ENCODE data around the gene DLD. TPM values are rescaled to one million over a fixed set of nuclear protein-coding genes. Genes with fewer than 3 reads are reported as not detected.
"Not testable (repeated sequence)": the region's sequence is repeated elsewhere in the genome, so short reads cannot be mapped to it uniquely, and the experiment has no call there.

The DLD gene
- total RNA-seq, 1 experiment from 2014 or later: 72.1 TPM

DNA sequence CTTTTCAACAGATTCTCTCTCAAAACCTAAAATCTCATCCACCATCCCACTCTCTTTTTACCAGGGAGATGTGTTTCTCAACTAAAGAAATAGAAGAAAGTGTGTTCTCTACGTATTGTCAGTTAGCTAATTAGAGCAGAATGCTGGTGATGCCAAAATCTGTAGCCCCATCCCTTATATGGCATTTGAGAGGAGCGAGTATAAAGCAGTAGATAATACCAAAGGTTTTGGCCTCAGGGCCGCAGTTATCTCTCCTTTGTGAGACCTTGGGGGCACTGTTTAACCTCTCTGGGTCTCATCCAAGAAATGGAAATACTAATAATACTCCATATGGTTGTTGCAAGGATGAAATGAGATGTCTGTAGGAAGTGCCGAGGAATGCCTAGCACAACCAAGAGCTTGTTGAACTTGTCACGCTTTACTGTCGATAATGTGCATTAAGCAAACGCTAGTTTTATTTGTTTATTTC lies 456 bp upstream of the DLD start (continued):
- TF ChIP-seq, protein P1, sequence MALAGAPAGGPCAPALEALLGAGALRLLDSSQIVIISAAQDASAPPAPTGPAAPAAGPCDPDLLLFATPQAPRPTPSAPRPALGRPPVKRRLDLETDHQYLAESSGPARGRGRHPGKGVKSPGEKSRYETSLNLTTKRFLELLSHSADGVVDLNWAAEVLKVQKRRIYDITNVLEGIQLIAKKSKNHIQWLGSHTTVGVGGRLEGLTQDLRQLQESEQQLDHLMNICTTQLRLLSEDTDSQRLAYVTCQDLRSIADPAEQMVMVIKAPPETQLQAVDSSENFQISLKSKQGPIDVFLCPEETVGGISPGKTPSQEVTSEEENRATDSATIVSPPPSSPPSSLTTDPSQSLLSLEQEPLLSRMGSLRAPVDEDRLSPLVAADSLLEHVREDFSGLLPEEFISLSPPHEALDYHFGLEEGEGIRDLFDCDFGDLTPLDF (CRISPR knock-in tag; IDR thresholded peaks at IDR 0.05): no peak
- TF ChIP-seq, protein P2, sequence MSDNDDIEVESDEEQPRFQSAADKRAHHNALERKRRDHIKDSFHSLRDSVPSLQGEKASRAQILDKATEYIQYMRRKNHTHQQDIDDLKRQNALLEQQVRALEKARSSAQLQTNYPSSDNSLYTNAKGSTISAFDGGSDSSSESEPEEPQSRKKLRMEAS (CRISPR knock-in tag; IDR thresholded peaks at IDR 0.05): no peak
- TF ChIP-seq RELA (CRISPR knock-in tag; IDR thresholded peaks at IDR 0.05; ENCODE audit: borderline replicate concordance) (no peak), NFYB (CRISPR knock-in tag; conservative IDR thresholded peaks at IDR 0.05; ENCODE audit: low read depth) (no peak)

DNA sequence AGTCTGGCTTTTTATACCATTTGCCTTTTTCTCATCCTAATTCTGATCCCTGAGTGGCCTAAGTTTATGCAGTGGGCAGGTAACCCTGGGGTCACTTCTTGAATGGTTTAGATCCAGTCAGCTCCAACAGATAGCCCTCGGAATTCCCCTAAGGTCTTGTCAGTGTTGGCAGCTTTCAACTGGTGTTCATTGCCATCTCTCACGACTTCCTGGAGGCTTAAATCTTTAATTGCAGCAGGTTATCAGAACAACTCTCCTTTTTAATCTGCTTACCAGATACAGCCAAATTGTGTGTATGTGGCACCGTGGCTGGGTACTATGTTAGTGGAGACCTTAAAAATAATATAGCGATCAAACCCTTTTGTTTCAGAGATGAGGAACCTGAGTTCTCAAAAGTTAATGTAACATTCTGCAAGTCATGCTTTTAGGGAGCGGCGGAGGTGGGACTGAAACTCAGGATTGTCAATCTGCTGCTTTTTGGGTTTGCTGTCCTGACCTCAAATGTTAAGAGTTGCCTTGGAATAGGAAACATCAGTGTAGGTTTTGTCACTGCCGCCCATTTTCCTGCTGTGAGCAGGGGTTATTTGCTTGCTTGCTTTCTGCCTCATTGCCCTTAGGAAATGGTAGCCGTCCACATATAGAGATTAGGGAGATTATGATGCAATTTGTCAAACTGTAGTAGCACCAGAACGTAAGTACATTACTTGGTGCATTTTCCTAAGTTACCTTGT lies 818 bp downstream of the DLD start:
- ChIA-PET POLR2A (no interaction called here), CTCF (interaction anchor here (1.7 to 2.2 kb wide), 2 partner anchors 13 to 17 kb away, joined by 6 to 11 read pairs; no protein-coding TSS in a partner anchor)
- H3K4me1 Mint-ChIP-seq: peaks cover 15% of the 10 kb centered on the region
- TF ChIP-seq, protein P3, sequence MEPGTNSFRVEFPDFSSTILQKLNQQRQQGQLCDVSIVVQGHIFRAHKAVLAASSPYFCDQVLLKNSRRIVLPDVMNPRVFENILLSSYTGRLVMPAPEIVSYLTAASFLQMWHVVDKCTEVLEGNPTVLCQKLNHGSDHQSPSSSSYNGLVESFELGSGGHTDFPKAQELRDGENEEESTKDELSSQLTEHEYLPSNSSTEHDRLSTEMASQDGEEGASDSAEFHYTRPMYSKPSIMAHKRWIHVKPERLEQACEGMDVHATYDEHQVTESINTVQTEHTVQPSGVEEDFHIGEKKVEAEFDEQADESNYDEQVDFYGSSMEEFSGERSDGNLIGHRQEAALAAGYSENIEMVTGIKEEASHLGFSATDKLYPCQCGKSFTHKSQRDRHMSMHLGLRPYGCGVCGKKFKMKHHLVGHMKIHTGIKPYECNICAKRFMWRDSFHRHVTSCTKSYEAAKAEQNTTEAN (CRISPR knock-in tag; IDR thresholded peaks at IDR 0.05): no peak
- TF ChIP-seq, protein P4, sequence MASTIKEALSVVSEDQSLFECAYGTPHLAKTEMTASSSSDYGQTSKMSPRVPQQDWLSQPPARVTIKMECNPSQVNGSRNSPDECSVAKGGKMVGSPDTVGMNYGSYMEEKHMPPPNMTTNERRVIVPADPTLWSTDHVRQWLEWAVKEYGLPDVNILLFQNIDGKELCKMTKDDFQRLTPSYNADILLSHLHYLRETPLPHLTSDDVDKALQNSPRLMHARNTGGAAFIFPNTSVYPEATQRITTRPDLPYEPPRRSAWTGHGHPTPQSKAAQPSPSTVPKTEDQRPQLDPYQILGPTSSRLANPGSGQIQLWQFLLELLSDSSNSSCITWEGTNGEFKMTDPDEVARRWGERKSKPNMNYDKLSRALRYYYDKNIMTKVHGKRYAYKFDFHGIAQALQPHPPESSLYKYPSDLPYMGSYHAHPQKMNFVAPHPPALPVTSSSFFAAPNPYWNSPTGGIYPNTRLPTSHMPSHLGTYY (CRISPR knock-in tag; IDR thresholded peaks at IDR 0.05): no peak
- TF ChIP-seq, protein P5, sequence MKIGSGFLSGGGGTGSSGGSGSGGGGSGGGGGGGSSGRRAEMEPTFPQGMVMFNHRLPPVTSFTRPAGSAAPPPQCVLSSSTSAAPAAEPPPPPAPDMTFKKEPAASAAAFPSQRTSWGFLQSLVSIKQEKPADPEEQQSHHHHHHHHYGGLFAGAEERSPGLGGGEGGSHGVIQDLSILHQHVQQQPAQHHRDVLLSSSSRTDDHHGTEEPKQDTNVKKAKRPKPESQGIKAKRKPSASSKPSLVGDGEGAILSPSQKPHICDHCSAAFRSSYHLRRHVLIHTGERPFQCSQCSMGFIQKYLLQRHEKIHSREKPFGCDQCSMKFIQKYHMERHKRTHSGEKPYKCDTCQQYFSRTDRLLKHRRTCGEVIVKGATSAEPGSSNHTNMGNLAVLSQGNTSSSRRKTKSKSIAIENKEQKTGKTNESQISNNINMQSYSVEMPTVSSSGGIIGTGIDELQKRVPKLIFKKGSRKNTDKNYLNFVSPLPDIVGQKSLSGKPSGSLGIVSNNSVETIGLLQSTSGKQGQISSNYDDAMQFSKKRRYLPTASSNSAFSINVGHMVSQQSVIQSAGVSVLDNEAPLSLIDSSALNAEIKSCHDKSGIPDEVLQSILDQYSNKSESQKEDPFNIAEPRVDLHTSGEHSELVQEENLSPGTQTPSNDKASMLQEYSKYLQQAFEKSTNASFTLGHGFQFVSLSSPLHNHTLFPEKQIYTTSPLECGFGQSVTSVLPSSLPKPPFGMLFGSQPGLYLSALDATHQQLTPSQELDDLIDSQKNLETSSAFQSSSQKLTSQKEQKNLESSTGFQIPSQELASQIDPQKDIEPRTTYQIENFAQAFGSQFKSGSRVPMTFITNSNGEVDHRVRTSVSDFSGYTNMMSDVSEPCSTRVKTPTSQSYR (CRISPR knock-in tag; IDR thresholded peaks at IDR 0.05): no peak
- TF ChIP-seq, protein P2 (CRISPR knock-in tag; IDR thresholded peaks at IDR 0.05): no peak
- TF ChIP-seq ETV6 (CRISPR knock-in tag; IDR thresholded peaks at IDR 0.05) (no peak), RELA (CRISPR knock-in tag; IDR thresholded peaks at IDR 0.05; ENCODE audit: borderline replicate concordance) (no peak), ZNF232 (CRISPR knock-in tag; IDR thresholded peaks at IDR 0.05) (no peak), ATF1 (CRISPR knock-in tag; IDR thresholded peaks at IDR 0.05) (no peak)
- H3K27ac Mint-ChIP-seq: peak overlapping the region; percentile 89
- peaks cover 19% of the 10 kb centered on the region for H3K36me3 Mint-ChIP-seq
- H3K4me3 Mint-ChIP-seq: peak overlapping the region; percentile 92
- no peak for ATAC-seq
- peaks cover 2% of the 10 kb centered on the region; the same call in 1 of the 2 replicates for H3K27me3 Mint-ChIP-seq (ENCODE audit: low read depth)
- DNase-seq (ENCODE audit: low spot score): no peak
- H3K9me3 Mint-ChIP-seq: peaks cover 14% of the 10 kb centered on the region

DNA sequence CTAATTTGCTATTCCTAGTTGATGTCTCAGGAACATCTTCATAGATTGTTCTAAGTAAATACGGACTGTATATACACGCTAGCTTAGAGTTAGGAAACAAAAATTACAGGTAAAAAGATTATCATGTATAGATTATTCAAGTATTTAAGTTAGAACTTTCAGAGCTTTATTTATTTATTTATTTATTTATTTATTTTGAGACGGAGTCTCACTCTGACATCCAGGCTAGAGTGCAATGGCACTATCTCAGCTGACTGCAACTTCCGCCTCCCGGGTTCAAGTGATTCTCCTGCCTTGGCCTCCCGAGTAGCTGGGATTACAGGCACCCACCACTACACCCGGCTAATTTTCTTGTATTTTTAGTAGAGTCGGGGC lies 1.4 kb downstream of the DLD start:
- CTCF ChIA-PET; POLR2A ChIA-PET; DNase-seq (ENCODE audit: low spot score); ATAC-seq; H3K27me3 Mint-ChIP-seq (ENCODE audit: low read depth): not testable (repeated sequence)
- Mint-ChIP-seq H3K36me3 (peaks cover 22% of the 10 kb centered on the region), H3K9me3 (peaks cover 14% of the 10 kb centered on the region), H3K4me3 (peak overlapping the region; percentile 92), H3K27ac (peak overlapping the region; percentile 89; the same call in 1 of the 2 replicates), H3K4me1 (peaks cover 15% of the 10 kb centered on the region)

DNA sequence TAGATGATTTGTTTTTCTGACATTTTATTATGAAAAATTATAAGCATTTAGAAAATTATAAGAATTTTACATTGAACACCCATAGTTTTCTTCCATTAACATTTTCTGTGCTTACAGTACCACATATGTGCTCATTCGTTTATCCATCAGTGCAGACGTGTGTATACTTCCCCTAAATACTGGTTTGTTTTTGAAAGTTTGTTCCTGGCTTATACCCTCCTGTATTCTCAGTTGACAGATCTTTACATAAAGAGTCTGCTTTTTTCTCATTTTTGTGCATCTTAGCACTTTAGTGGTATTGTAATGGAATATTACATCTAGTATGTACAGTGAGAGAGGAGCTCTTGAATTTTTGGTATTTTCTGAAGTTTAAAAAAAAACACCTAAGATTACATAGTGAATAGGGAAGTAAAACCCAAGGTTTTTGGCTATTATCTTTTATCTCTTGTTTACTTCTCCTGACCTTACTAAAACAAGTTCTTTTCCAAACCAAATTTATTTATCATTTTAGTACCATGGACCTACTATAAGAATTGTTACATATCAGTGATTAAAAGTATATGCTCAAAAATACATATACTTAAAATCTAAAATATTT lies 8.1 kb downstream of the DLD start:
- ChIA-PET CTCF (no interaction called here), POLR2A (no interaction called here)
- Mint-ChIP-seq H3K36me3 (peaks cover 21% of the 10 kb centered on the region), H3K4me1 (peaks cover 14% of the 10 kb centered on the region), H3K27ac (peak overlapping the region; percentile 41; the same call in 1 of the 2 replicates), H3K9me3 (no peaks in the 10 kb centered on the region), H3K27me3 (ENCODE audit: low read depth) (no peaks in the 10 kb centered on the region), H3K4me3 (no peak overlapping the region)
- ATAC-seq: no peak
- no peak for DNase-seq (ENCODE audit: low spot score)
- TF ChIP-seq ZNF396 (CRISPR knock-in tag; IDR thresholded peaks at IDR 0.05; ENCODE audit: borderline replicate concordance): no peak
- TF ChIP-seq, protein P5 (CRISPR knock-in tag; IDR thresholded peaks at IDR 0.05): no peak
- TF ChIP-seq CBFB (CRISPR knock-in tag; IDR thresholded peaks at IDR 0.05; ENCODE audit: low read depth): no peak
- TF ChIP-seq, protein P6, sequence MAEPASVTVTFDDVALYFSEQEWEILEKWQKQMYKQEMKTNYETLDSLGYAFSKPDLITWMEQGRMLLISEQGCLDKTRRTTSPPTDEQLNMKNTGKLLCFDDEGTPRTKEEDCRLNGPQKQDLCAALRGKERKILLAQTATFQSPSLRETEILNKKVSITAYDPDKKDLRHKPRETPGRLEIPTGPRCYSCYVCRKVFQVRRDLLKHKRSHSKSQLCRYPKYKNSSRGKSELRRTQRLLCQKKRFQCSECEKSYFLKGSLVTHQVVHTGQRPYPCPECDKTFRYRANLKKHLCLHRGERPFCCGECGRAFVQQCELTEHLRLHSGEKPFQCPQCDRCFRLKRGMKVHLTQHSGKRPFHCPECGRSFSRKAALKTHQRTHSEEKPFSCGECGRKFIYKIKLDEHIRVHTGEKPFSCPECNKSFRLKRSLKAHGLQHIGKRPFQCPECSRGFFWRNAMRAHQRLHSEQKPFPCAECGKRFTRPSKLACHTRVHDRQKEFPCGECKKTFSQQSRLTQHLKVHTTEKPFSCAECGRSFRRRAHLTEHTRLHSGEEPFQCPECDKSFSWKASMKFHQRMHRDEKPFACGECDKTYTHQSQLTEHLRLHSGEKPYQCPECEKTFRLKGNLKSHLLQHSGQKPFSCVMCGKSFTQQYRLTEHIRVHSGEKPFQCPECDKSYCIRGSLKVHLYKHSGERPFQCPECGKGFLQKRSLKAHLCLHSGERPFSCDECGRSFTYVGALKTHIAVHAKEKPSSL (CRISPR knock-in tag; conservative IDR thresholded peaks at IDR 0.05): no peak
- TF ChIP-seq NR3C1 (CRISPR knock-in tag; conservative IDR thresholded peaks at IDR 0.05; ENCODE audit: low read depth): no peak
